Hematopoietic multipotent progenitor cell (in vitro differentiated cells): ENCODE results near the gene SLC8A1. TPM values are rescaled to one million over a fixed set of nuclear protein-coding genes. Genes with fewer than 3 reads are reported as not detected.

Source experiments
- DNase-seq, 3 donors: peaks; one replicate each; pipeline ENCODE4 v3.0.0-alpha.2; 2011 to 2015; ENCODE audit warnings: low read depth in 2 of 3, low spot score in 2 of 3
- total RNA-seq: library from RNA; depleted of rRNA; stranded (reverse); fragments of >200 nt; gene quantifications from one replicate; pipeline ENCODE4 v1.2.3, GENCODE V29; 2012

The SLC8A1 gene
- total RNA-seq, 1 donor: 1.6 TPM

DNA sequence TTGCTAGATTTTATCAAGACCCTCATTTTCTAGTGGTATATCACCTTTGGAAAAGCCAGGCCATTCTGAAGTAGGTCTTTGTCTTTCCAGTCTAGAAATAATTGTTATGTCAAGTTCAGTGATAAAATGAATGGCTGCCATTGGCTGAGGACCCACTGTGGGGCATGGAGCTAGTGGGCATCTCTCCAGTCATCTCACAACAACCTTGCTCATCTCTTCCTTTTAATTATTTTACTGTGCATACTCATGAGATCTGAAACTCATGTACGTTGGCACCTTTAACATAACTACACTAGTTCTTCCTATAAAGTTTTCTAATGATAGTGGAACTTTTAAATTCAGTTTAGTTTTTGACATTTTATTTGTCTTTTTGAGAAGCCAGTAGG lies 240.9 kb downstream of the SLC8A1 start:
- no peak for DNase-seq

DNA sequence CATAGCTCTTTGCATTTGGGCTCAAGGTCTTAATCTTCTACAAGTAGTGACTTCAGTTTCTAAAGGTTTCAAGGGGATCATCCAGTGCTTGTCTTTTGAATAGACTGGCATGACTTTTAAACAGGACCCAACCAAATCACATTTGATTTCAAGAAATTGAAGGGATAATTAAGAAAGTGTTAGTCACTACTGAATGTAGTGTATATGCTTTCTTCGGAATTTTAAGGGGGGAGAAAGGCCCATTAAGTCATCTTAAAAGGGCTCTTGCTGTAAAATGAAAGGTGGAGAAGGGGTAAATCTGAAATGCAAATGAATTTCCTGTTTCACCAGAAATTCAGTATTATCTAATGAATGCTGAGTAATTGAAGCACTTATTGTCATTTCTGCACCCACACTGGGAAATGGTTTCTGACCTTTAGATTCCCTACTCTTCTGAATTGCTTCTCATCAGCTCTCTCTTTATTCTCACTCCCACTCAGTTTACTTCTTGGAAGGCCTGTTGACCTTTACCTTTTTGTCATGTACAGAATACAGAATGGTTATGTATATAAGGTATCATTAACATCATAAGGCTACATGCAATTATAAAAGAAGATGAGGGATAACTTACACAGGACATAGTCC lies 241.4 kb downstream of the SLC8A1 start:
- DNase-seq: no peak

DNA sequence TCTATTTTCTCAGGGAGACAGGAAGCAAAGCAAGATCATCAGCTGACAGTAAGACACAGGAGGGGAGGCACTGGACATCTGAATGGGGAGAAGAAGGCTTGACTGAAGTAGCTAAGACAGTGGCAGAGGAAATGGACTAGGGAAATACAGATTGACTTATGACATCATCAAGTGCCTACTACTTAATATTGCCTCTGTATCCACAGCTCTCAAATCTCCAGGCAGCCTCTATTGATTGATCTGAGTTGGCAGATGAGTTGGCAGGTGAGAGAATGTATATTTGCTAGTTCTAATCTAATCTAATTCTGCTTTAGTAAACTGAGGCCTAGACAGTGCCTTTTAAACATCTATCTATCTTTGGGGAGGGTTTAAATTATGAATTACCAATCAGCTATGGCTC lies 242.1 kb downstream of the SLC8A1 start:
- DNase-seq: no peak

DNA sequence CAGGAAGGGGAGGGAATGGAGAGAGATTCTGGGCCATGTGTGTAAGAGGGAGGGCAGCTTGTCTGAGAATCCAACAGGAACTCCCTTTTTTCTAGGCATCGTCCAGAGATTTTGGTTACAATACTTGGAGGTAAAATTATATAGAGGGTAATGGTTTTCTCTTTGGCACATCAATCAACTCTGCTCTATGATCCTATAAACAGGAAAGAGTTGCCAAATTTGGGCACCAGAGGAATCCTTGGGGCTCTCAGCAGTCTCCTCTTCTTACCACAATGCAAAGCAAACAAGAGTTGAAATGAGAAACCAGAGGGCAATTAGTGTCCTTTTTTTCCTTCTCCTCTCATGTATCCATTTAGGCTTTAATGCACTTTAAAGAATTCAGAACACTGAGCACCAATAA lies 243.4 kb downstream of the SLC8A1 start:
- no peak for DNase-seq

DNA sequence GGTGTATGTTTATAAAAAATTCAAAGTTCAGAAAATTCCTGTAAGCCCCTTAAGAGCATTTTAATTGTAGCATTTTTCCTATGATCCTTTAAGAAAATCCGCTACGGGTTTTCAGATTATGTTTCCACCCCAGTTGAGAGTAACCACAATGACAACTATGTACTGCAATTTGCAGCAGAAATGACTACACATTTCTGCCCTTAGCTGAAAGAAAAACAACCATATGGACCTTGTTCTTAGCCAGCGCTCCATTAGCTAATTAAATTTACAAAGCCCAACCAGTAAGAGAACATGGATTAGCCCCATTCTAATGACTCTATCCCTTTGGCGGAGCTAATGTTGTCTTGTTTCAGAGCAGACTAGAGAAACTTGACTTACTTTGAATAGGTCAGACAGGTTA lies 247.6 kb downstream of the SLC8A1 start:
- DNase-seq: no peak

DNA sequence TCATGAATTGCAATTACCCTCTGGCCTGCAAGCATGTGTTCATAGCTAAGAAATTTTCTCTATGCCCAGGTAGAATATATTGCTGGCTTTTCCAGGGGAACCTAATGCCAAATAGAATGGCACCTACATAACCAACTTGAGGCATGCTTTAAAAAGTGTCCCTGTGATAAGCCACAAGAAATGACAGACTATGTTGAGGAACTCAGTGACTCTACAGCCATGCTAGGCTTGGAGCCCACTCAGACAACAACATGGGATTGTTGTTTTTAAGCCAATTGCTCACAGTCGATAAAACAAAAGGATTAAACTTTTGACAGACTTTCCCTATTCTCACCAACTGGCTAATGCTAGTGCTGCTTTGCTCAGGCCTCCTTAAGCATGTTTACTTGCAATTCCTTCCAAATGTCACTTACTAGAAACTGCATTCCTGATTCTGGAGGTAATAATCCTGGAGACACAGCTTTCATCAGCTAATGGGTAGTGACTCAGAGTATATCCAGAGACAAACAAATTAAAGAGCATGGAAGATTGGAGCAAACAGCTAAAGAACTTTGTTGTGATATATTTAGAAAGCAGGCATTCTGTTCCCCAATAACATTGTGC lies 249.0 kb downstream of the SLC8A1 start:
- DNase-seq: no peak

DNA sequence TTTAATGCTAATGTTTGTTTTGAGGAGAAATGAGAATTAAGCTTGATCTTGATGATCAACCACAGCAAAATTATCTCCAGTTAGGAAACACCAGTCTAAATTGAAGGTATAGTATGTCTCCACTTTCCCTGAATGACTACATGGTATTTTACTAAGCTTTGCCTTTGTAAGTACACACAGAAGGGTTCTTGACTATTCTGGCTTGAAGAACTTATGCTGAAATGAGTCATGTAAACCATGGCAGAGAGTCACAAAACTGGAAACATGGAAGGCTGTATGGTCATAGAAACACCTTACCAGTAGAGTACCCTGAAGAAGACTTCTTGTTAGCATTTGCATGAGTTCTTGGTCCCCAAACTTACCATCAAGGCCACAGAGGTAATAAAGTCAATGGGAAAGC lies 250.5 kb downstream of the SLC8A1 start:
- DNase-seq: no peak

DNA sequence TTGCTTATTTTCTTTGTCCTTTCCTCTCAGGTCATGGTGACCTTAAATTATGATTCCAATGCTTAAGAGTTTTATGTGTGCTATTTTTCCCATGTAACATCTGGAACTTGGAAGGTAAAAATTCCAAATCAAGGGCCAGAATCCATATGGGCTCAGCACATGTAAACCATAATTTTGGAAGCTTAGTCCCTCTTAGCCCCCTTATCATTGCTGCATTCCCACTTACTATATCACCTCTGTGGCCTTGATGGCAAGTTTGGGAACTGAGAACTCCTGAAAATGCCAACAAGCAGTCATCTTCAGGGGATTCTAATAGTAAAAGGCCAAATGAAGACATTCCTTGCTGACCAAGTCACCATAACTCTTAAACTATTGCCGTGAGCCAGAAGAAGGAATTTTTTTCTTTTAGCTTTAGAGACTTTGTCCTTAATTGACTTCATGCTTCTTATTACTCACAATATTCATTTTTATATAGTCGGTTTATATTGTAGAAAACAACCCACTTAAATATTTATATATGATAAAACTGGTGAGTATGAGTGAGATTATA lies 251.4 kb downstream of the SLC8A1 start:
- DNase-seq: no peak

DNA sequence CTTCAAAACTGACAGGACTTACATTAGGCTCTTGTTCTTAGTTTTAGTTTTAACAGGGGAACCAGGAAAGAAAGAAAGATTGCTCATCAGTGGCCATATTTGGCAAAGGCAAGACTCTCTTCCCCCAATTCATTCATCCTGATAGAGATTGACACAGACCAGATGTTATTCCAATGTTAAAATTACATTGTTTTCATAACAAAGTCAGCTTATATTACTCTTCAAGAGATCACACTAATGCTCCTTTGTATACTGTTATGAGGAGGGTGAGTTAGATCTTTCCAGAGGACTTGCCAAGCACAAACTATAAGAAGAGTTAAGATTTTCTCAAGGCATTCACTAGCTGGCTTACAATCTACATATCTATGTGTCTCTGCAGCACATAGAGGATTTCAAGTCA lies 252.1 kb downstream of the SLC8A1 start:
- DNase-seq: no peak

DNA sequence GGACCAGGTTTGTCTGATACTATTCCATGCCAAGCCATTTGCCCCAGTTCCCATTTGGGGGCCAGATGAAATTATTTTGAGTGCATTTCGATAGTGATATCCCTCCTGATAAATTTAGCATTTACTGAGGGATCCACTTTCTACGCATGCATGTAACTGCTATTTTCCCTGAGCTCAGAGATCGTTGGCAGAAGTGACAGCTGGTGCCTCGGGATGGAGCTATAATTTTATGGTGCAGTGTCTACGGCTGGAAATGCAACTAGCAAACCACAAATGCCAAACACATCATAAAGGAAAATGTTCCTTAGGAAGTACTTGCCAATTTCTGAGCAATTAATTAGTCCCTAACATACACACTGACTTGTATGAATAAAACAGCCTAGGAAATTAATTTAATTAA lies 254.8 kb downstream of the SLC8A1 start:
- no peak for DNase-seq

DNA sequence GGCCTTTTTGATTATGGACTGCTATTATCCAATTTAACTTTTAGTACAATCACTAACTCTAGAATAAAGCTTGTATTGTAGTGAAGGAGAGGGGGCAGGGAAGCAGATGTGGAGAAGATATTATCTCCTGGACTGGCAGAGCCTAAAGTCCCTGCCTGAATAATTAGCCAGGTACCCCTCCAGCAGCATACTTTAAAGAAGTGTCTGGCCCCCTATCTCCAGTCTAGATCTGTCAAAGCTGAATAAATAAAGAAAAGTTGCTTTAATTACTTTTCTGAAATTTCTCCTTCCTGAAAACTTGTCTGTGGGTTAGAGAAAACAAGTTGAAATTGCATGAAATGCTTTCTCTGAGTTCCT lies 258.2 kb downstream of the SLC8A1 start:
- DNase-seq: no peak

DNA sequence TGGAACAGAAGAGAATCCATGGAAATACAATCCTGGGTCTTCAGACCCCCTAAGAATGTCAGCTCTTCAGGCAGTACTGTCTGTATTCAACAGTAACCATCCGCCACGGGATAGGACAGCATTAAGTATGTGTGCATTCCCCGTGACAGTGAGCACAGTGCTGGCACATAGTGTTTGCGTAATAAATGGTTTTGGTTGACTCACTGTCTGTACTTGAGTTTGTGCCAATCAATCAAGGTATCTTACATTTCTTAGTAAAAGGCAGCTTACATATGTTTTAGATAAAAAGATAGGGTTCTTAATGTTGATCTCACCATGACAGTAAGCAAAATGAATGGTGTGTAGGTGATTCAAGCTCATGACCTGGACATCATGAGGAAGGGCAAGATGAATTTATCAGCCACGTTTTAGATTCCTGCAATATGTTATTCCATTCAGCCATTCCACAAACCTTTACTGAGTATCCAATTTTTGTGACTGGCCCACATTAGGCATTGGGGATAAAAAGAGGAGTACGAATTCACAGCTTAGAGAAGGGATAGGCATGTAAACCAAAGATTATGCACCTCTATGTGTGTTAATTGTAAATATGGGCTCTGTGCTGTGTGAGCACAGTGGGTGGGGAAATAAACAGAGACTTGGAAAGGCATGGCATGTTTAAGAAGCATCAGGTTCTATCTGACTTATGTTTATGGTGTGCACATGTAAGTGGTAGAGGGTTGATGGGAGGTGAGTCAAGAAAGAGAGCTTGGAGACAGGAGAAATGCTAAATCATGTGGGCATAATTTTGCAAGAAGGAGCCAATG lies 258.8 kb downstream of the SLC8A1 start:
- no peak for DNase-seq

DNA sequence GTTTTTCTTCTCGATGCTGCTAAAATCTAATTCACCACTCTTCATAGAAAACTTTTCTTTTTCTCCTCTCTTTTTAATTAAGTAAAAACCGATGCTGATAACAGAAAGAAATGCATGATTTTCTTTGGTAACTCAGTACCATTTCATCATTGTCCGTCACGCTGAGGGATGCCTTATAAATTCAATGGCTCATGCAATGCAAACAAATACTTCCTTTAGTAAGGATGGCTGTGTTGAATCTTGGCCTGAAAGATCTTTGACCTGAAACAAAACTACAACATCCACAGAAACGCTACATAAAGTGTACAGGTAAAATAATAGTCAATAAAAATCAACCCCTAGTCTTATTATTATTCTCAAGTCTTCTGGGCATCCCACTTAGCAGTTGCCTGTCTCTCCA lies 261.4 kb downstream of the SLC8A1 start:
- no peak for DNase-seq

DNA sequence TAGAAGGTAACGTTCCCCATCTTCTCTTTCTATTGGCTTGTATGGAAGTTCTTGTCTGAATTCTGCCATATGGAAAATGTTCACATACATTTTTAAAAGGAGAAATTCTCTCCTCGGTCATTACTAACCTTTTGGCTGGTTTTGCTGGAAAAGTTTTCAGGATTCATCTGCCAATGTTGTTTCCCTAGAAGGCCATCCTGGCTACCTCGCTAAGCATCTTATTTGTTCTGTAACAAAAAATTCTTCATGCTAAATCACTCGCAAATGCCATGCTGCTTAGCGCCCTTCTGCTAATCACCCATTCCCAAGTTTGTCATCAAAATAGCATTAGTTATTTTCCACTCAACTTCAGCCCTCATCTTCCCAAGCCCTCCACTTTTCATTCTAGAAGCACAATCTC lies 262.0 kb downstream of the SLC8A1 start:
- DNase-seq: no peak

DNA sequence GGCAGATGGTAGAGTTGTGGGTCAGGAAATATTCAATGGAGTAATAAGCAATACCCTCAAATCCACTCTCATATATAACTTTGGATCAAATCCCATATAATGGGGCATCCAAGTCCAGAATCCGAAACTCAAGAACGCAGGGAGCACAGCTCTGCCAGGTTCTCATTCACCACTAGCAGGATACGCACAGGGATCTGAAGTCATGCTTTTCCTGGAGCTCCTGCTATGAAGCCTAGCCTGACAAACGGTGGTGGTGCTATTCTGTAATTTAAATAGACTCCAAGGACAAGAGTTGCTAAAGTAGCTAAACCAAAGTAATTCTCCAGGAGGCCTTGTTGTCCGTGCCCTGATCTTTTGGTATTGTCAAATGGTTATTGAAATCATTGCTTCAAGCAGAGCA lies 264.8 kb downstream of the SLC8A1 start:
- DNase-seq: no peak

DNA sequence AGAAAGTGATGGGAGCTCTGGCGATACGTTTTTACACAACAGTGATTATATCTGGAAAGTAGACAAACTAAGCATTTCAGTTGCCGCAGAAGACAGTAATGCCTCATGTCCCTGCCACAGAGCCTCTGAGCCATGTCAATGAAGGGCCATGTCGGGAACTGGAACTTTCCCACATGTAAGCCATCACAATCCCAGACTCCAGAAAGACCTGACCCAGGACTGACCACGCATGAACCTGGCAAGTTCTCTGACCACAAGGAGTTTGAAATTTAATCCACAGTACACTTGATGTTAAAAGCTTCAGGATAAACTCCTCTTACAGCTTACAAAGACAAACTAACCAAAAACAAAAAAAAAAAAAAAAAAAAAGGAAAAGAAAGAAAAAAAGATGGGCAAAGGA lies 267.3 kb downstream of the SLC8A1 start:
- no peak for DNase-seq

DNA sequence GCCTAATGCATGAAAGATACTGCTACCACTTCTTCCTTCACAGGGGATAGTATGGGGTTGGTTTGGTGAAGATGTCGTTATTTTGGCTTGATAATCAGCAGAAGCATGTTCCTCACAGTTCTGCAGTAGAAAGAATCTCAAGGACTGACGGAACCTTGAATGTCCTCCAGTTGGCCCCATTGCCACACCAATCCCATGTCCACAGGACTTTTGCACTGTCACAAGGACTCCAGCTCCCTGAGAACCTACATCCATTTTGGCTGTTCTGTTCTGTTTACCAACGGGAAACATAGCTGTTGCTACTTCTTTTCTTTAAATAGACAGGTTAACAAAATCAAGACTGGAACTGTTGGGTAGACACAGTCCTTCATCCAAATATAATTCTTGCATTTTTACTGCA lies 270.0 kb downstream of the SLC8A1 start:
- DNase-seq: no peak

DNA sequence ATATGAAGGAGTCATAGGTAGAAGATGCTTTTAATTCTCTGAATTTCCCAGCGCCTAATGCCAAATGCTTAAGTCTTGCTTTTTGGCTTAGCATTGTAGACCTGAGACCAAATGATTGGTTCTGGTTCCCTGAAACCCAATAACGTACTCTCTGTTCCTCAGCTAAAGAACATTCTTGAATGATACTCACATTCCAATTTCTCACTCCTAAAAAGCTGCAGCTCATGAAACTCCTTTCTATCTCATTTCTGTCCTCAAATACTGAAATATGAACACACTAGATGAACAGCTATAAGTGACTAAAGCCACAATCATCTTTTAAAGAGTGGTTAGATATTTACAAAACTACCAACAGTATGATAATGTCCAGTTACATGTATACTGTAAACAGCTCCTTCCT lies 272.1 kb downstream of the SLC8A1 start:
- no peak for DNase-seq

DNA sequence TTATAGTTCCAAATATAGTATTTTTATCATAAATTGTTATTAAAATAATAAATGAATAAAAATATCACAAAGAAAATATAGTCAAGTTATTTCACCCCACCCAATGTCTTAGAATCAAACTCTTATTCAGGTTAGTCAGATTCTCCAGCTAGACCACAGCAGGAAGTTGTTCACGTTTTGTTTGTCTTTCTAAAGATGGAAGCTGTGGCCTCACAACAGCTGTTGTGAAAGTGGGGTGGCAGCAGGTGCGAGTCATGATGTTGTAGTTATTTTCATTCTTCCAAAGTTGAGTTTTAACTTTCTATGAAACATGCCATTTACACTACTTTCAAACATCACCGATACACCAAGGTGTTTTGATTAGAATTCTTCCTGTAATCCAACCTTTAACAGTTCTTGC lies 272.9 kb downstream of the SLC8A1 start:
- no peak for DNase-seq

DNA sequence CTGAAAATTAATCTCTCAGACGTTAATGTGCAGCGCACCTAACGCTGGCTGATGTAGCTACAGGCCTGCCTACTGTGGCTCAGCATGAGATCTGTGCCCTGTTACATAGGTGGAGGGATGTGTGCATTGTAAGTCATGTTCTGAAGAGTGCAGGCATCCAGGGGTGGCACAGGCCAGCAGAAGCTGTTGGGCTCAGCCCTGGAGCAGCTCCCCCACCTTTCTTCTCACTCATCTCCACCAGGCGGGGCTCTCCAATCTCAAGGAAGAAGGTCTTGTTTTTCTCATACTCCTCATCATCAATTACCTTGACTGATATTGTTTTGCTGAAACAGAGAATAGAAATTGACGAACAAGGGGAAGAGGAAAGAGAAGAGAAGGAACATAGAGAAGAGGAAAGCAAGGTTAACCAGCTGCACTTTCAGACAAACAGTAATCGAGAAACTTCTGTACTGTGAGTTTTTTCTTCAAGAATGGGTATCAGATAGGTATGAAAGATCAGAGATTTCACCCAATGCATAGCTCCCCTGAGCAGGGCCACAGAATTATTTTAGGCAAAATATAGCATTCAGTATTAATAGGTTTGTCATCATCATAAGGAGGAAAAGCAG lies 273.6 kb downstream of the SLC8A1 start:
- DNase-seq: no peak

DNA sequence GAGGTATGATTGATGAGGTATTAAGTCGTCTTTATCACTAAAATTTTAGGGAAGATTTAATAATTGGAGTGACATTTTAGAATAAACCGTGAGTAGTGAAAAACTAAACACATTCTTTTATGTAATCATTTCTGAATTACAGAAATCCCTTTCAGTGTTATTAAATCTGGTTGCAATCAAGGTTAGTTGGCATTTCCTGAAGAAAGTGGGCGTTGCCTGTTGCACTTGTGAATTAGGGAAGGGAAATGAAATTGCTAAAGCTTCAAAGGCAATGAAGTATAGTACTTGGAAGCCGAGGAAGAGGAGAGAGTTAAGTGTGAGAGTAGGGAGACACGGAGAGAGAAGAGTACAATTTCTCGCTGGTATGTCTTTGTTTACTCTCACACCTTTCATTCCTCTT lies 274.5 kb downstream of the SLC8A1 start:
- DNase-seq: no peak

DNA sequence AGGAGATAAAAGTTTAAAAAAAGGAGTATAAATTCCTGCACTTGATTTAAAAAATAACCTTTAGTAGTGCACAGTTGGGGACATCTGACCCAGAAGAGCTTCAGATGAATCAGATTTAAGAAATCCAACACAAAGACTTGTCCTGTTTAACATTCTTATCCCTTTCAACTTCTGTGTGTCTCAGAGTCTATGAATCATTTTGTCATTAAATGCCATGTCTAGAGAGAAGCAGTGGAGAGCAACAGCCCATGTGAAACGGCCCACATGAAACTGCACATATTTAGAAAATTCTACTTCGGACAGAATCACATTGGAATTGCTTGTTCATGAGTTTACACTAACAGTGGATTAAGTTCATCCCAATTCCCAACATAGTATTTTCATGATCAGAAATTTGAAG lies 278.6 kb downstream of the SLC8A1 start:
- no peak for DNase-seq
